GM12865 (cell line): Measurements from ENCODE around the gene PTPRK.

Source experiments
- DNase-seq: peaks from one replicate; pipeline ENCODE4 v3.0.0; 2010; ENCODE audit warnings: low read depth
- H3K4me3 ChIP-seq: 2 replicates; pipeline ENCODE4 v1.5.1; 2011; ENCODE audit warnings: mild to moderate bottlenecking, low read depth, low read length, control low read depth
- CTCF ChIP-seq: IDR thresholded peaks from 2 replicates; pipeline ENCODE4 v1.5.1; 2011; ENCODE audit warnings: low read length, control low read depth, low read depth, inconsistent platforms; ENCODE audit not compliant: insufficient read depth; ENCODE audit errors: missing control alignments

Gene PTPRK

DNA sequence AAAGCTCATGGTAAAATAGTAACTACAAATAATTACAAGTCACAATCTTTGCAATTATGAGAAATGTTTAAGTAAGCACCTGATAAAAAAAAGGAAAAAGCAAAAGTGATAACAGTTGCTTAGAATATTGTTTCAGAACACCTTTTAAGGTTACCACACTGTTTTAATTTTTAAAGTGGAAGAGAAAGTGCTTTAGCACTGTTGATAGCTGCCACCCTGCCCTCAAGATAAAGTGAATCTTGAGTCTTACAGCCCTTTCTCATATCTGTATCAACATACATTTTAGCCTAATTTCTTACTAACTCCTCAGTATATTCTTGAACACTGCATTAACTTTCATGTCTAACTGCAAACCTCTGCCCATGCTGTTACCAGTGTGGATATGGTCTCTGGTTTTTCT is 492.2 kb downstream of the PTPRK start:
- TF ChIP-seq CTCF: no peak
- no peak for DNase-seq
- H3K4me3 ChIP-seq: no peak overlapping the region

DNA sequence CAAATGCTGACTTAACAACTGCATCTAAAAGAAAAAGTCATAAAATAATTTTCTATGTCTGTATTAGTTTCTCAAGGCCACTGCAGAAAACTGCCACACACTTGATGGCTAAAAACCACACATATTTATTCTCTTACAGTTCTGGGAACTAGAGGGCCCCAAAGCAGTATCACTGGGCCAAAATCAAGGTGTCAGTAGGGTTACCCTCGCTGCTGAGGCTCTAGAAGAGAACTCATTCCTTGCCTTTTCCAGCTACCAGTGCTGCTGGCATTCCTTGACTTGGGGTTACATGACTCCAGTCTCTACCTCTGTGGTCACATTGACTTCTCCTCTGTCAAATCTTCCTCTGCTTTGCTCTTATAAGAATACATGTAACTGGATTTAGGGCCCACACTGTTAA is 494.9 kb downstream of the PTPRK start:
- H3K4me3 ChIP-seq: no peak overlapping the region
- DNase-seq: no peak
- TF ChIP-seq CTCF: no peak

- H3K4me3 ChIP-seq: no peak overlapping the region
- no peak for TF ChIP-seq CTCF
- no peak for DNase-seq
These were observed 495.4 kb downstream of the PTPRK start for GRCh38 chr6:128024969-128025368.

- H3K4me3 ChIP-seq: no peak overlapping the region
- DNase-seq: no peak
- TF ChIP-seq CTCF: no peak
These were observed 496.4 kb downstream of the PTPRK start for GRCh38 chr6:128024046-128024445.

GRCh38 chr6:128018821-128019220 is 501.6 kb downstream of the PTPRK start:
- TF ChIP-seq CTCF: no peak
- H3K4me3 ChIP-seq: no peak overlapping the region
- no peak for DNase-seq

GRCh38 chr6:128017288-128017687 is 503.1 kb downstream of the PTPRK start:
- H3K4me3 ChIP-seq: no peak overlapping the region
- DNase-seq: no peak
- TF ChIP-seq CTCF: no peak

GRCh38 chr6:128007658-128008057 is 512.7 kb downstream of the PTPRK start:
- no peak for TF ChIP-seq CTCF
- no peak overlapping the region for H3K4me3 ChIP-seq
- DNase-seq: no peak
